ENCODE results near the gene ATF2. TPM values are rescaled to one million over a fixed set of nuclear protein-coding genes. Genes with fewer than 3 reads are reported as not detected.

ATF2 gene
- total RNA-seq = 10 to 100 TPM; 66.7 to 76.5 (median 74.4) TPM
- 83.9 TPM for total RNA-seq (2013)

DNA sequence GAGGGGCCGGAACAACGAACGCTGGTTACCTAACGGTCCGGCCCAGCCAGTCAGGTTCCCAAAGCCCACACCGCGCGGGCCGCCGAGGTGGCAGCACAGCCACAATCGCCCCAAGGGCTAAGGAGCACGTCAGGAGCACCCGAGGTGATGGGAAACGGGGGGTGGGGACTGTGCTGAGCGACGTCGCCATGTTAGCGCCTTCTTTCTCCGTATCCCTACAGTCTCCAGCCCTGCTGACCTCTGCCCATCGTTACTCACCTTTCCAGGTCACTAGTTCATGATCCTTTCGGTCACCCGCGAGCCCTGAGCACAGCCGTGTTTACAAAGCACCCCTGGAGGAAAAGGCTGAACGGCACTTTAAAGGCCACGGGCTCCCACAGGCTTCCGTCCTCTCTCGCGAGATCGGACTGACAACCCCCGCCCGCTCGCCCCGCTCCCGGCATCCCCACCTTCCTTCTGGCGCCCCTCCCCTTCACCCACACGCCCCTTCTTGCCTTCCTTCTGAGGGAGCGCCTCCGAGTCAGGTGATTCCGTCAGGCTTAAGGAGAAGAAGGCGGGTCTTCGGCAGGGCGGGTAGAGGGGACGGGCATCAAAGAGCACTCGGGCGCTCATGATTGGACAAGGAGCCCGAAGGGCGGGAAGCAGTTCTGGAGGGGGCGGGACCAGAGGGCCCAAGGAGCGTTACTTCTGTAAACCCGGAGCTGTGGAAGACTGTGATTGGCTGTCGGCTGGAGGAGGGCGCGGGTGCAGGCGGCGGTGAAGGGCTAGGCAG, at the start of gene ATF2:
Gene ATF2 (minus strand): TSS at position 412 of the 772 bp plus-strand sequence. CDS start 31,760 bp downstream, outside the sequence.
- Histone ChIP-seq H3K4me1 (ENCODE audit: control insufficient read depth, insufficient read depth, low read length) (peaks cover 10% of the 10 kb centered on the region), H3K27ac (ENCODE audit: low read length) (peak within 1 kb of the TSS; percentile 87), H3K27me3 (ENCODE audit: control insufficient read depth, insufficient read depth, low read length) (no peaks in the 10 kb centered on the region), H3K4me3 (ENCODE audit: low read length) (peak within 1 kb of the TSS; percentile 93), H3K9me3 (ENCODE audit: control insufficient read depth, insufficient read depth, low read length) (no peaks in the 10 kb centered on the region), H3K36me3 (ENCODE audit: control insufficient read depth, insufficient read depth, low read length) (no peaks in the 10 kb centered on the region)
- under 1% methylated on average over 56 of the region's 56 CpGs for WGBS (ENCODE audit: insufficient coverage)
- H3K27me3 Mint-ChIP-seq (ENCODE audit: low read depth in 2 of 2) = no peaks in the 10 kb centered on the region
- intact Hi-C loops (cut with micrococcal nuclease) = loop anchor here (1.0 to 5.0 kb wide), 3 partner anchors 13 to 675 kb away; partner anchors contain the start of gene ATP5MC3
- peak; percentile 92 to 99 for DNase-seq
- peaks cover 18 to 36% of the 10 kb centered on the region in 2 donors for H3K4me1 Mint-ChIP-seq
- ATAC-seq = peak; percentile 89 to 98 (median 90)
- TF ChIP-seq CTCF (IDR thresholded peaks at IDR 0.05) = no peak
- no peaks in the 10 kb centered on the region for H3K36me3 Mint-ChIP-seq
- H3K4me3 Mint-ChIP-seq = peak within 1 kb of the TSS; percentile 100
- peak within 1 kb of the TSS; percentile 93 to 94 for H3K27ac Mint-ChIP-seq
- H3K9me3 Mint-ChIP-seq = no peaks in the 10 kb centered on the region

DNA sequence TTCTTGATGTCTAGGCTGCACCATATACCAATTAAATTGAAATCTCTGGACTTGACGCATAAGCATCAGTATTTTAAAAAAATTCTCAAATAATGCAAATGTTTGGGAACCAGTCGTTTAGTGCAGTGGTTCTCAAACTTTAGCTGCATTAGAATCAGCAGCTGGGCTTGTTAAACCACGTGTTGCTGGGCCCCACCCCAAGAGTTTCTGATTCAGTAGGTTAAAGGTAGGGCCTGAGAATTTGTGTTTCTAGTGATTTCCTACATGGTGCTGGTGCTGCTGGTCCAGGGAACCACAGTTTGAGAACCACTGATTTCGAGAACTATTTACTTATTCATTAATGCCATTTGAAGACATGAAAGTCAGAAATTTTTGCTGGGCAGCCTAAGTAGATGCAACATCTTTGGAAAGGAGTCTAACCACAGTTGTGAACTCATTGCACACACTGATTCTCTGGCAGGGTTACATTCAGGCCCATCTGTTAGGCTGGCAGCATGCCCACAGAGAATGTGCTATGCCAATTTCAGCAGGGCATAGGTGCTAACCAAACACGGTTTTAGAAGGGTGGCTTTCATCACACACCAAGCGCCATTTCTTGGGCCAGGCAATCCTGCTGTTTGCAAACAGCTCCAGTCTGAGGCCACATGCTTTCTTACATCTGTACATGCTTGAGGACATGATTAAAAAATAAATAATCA, 39.9 kb upstream of the ATF2 start:
- intact Hi-C loops (cut with micrococcal nuclease) = no loop called here
- H3K27ac ChIP-seq (ENCODE audit: low read length) = peak overlapping the region; percentile 44
- H3K27ac Mint-ChIP-seq = peak overlapping the region; percentile 59 to 86
- no peak overlapping the region for H3K4me3 ChIP-seq (ENCODE audit: low read length)
- no peaks in the 10 kb centered on the region for H3K36me3 Mint-ChIP-seq
- WGBS (ENCODE audit: insufficient coverage) = 40% methylated on average over 6 of the region's 6 CpGs
- DNase-seq = peak; percentile 23 to 50
- H3K4me3 Mint-ChIP-seq = peak overlapping the region; percentile 61
- no peaks in the 10 kb centered on the region for H3K36me3 ChIP-seq (ENCODE audit: control insufficient read depth, insufficient read depth, low read length)
- TF ChIP-seq CTCF (IDR thresholded peaks at IDR 0.05) = no peak
- peaks cover 0 to 2% of the 10 kb centered on the region in 2 donors for H3K27me3 Mint-ChIP-seq (ENCODE audit: low read depth in 2 of 2)
- peak; percentile 65 to 80 (median 74) for ATAC-seq
- H3K9me3 Mint-ChIP-seq = no peaks in the 10 kb centered on the region
- no peaks in the 10 kb centered on the region for H3K9me3 ChIP-seq (ENCODE audit: control insufficient read depth, insufficient read depth, low read length)
- peaks cover 31 to 33% of the 10 kb centered on the region in 2 donors for H3K4me1 Mint-ChIP-seq
- H3K27me3 ChIP-seq (ENCODE audit: control insufficient read depth, insufficient read depth, low read length) = peaks cover 2% of the 10 kb centered on the region
- peaks cover 11% of the 10 kb centered on the region for H3K4me1 ChIP-seq (ENCODE audit: control insufficient read depth, insufficient read depth, low read length)

DNA sequence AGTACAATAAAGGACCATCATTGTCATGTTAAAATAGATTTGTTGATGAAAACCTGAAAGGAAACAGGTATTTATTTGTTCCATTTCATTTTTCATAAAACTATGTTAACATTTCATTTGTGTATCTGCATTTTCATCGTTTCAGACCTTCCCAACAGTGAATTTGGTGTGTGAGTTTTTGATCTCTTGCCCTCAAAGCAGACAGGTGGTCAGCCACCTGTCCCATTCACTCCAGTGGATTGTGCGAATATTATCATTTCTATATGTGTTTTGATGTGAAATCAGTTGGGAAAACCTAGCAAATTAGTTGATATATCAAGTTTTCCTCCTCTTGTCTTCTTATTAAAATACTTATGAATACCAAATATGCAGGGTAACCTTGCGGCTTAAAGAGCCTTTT, 38.9 kb upstream of the ATF2 start:
- no peaks in the 10 kb centered on the region for H3K9me3 ChIP-seq (ENCODE audit: control insufficient read depth, insufficient read depth, low read length)
- no CpG with 5 or more reads among the region's 3 CpGs for WGBS (ENCODE audit: insufficient coverage)
- H3K4me1 ChIP-seq (ENCODE audit: control insufficient read depth, insufficient read depth, low read length) = peaks cover 11% of the 10 kb centered on the region
- H3K27me3 Mint-ChIP-seq (ENCODE audit: low read depth in 2 of 2) = peaks cover 5% of the 10 kb centered on the region in 2 donors
- peaks cover 6% of the 10 kb centered on the region for H3K27me3 ChIP-seq (ENCODE audit: control insufficient read depth, insufficient read depth, low read length)
- no peak overlapping the region for H3K27ac ChIP-seq (ENCODE audit: low read length)
- TF ChIP-seq CTCF (IDR thresholded peaks at IDR 0.05) = no peak
- no peaks in the 10 kb centered on the region for H3K36me3 Mint-ChIP-seq
- H3K36me3 ChIP-seq (ENCODE audit: control insufficient read depth, insufficient read depth, low read length) = no peaks in the 10 kb centered on the region
- no peaks in the 10 kb centered on the region for H3K9me3 Mint-ChIP-seq
- peak overlapping the region; percentile 59 to 86 for H3K27ac Mint-ChIP-seq
- peaks cover 31 to 33% of the 10 kb centered on the region in 2 donors for H3K4me1 Mint-ChIP-seq
- no peak overlapping the region for H3K4me3 ChIP-seq (ENCODE audit: low read length)
- peak overlapping the region; percentile 61 for H3K4me3 Mint-ChIP-seq
- no peak for DNase-seq
- no peak for ATAC-seq
- intact Hi-C loops (cut with micrococcal nuclease) = no loop called here
